ENCODE data around the gene NEK1.
"Not testable (repeated sequence)": the region's sequence is repeated elsewhere in the genome, so short reads cannot be mapped to it uniquely, and the experiment has no call there.

The NEK1 gene

DNA sequence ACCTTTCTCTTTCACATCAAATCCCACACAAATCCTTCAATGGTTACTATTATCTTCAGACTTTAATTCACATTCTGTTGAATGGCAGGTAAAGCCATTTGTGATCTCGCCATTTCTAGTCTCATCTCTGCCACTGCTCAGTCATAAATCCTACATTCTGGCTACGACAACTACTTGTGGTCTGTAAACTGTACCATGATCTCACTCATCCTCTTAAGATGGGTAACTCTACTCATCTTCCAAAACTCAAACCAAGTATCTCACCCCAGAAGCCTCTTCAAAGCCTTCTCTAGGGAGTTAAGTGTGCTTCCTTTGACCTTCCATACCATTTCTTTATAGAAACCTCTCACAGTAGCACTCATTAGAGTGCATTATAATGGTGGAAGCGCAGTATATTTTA, 101.8 kb downstream of the NEK1 start:
- no peak overlapping the region for H3K4me3 ChIP-seq (ENCODE audit: low read depth, low read length)

- no peak overlapping the region for H3K4me3 ChIP-seq (ENCODE audit: low read depth, low read length)
Measured at GRCh38 chr4:169506903-169507302, 105.5 kb downstream of the NEK1 start.

DNA sequence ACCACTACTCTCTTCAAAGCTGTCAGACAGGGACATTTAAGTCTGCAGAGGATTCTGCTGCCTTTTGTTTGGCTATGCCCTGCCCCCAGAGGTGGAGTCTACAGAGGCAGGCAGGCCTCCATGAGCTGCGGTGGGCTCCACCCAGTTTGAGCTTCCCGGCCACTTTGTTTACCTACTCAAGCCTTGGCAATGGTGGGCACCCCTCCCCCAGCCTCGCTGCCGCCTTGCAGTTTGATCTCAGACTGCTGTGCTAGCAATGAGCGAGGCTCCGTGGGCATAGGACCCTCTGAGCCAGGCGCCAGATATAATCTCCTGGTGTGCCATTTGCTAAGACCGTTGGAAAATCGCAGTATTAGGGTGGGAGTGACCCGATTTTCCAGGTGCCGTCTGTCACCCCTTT, 112.5 kb downstream of the NEK1 start:
- H3K4me3 ChIP-seq (ENCODE audit: low read depth, low read length), result not testable (repeated sequence)

- H3K4me3 ChIP-seq (ENCODE audit: low read depth, low read length), result not testable (repeated sequence)
Measured at GRCh38 chr4:169494234-169494633, 118.1 kb downstream of the NEK1 start.

GRCh38 chr4:169493164-169493524, 119.2 kb downstream of the NEK1 start:
- no peak overlapping the region for H3K4me3 ChIP-seq (ENCODE audit: low read depth, low read length)

DNA sequence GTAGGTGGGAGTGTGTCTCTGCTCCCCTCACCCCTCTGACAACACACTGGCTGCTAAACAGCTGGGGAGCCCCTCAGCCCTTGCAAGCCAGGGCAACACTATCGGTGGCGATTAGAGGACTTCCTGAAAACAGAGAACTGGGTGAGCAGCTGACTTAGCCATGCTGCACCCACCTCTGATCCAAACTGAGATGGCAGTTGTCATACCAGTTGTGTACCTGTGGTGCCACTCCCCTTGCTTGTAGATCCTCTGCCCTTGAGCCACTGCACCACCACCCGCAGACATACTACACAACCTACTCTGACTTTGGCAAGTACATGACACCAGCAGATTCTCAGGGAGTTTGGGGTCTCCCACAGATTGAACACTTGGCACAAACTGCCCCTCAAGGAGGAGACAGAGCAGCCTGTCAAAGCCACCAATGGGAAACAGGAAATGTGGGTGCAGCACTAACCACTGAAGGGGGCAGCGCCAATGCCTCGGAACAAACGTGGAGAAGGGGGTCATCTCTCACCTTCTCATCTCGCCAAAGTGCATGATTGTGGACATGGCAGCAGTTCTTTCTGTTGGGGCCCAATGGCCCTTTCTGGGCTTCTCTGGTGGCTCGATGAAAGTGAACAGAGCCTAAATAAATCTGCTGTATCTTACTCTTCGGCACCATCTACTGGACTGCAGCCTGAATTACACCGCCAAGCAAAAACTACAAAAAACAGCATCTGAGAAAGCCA, 119.8 kb downstream of the NEK1 start:
- H3K4me3 ChIP-seq (ENCODE audit: low read depth, low read length), result no peak overlapping the region

DNA sequence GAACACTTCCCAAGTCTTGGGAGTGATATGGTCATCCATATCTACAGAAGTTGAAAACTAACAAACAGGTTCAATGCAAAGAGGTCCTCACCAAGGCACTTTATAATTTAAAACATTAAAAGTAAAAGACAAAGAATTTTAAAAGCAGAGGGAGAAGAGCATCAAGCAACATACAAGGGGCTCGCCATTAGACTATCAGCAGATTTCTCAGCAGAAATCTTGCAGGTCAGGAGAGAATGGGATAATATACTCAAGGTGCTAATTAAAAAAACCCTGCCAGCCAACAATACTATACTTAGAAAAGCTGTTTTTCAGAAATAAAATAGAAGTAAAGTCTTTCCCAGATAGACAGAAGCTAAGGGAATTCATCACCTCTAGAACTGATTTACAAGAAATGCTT, 121.2 kb downstream of the NEK1 start:
- no peak overlapping the region for H3K4me3 ChIP-seq (ENCODE audit: low read depth, low read length)

- no peak overlapping the region for H3K4me3 ChIP-seq (ENCODE audit: low read depth, low read length)
Measured at GRCh38 chr4:169489306-169489705, 123.1 kb downstream of the NEK1 start.

- H3K4me3 ChIP-seq (ENCODE audit: low read depth, low read length), result no peak overlapping the region
Measured at GRCh38 chr4:169485791-169486742, 126.3 kb downstream of the NEK1 start.

GRCh38 chr4:169485086-169485485, 127.3 kb downstream of the NEK1 start:
- H3K4me3 ChIP-seq (ENCODE audit: low read depth, low read length), result no peak overlapping the region

- H3K4me3 ChIP-seq (ENCODE audit: low read depth, low read length), result no peak overlapping the region
Measured at GRCh38 chr4:169484485-169484884, 127.9 kb downstream of the NEK1 start.

DNA sequence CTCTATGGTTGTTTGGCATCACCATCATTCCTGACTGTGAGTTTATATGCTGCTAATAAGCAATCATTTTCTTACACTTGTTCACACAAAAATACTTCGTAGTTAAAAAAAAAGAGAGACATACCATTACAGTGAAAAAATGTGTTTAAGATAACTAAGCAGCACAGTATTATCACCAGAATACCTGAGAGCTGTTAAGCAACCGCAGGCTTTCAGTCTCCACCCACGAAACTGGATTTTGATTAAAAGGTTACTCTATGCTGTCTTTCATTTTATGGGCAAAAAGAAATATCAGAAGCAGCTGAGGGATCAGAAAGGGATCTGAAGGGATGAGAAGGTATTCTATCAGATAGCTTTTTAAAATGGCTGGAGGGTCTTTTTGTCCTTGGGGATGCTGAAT, 148.3 kb downstream of the NEK1 start:
- H3K4me3 ChIP-seq (ENCODE audit: low read depth, low read length), result no peak overlapping the region

DNA sequence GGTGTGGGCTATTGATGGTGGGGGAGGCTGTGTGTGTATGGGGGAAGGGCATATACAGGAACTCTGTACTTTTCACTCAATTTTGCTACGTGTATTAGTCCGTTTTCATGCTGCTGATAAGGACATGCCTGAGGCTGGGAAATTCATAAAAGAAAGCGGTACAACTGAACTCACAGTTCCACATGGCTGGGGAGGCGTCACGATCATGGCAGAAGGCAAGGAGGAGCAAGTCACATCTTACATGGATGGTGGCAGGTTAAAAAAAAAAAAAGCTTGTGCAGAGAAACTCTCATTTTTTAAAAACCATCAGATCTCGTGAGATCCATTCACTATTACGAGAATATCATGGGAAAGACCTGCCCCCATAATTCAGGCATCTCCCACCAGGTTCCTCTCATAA, 152.3 kb downstream of the NEK1 start:
- H3K4me3 ChIP-seq (ENCODE audit: low read depth, low read length), result no peak overlapping the region

DNA sequence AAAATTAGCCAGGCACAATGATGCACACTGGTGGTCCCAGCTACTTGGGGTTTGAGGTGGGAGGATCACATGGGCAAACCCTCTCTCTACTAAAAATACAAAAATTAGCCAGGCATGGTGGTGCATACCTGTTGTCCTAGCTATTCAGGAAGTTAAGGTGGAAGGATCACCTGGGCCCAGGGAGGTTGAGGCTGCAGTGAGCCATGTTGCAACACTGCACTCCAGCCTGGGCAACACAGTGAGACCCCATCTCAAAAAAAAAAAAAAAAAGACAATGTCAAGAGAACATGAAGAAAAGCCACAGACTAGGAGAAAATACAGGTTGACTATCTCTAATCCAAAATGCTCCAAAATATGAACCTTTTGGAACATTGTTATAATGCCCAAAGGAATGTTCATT, 153.8 kb downstream of the NEK1 start:
- H3K4me3 ChIP-seq (ENCODE audit: low read depth, low read length), result no peak overlapping the region

DNA sequence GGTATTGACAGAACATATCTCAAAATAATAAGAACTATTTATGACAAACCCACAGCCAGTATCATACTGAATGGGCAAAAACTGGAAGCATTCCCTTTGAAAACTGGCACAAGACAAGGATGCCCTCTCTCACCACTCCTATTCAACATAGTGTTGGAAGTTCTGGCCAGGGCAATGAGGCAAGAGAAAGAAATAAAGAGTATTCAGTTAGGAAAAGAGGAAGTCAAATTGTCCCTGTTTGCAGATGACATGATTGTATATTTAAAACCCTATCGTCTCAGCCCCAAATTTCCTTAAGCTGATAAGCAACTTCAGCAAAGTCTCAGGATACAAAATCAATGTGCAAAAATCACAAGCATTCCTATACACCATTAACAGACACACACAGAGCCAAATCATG, 159.7 kb downstream of the NEK1 start:
- not testable (repeated sequence) for H3K4me3 ChIP-seq (ENCODE audit: low read depth, low read length)

DNA sequence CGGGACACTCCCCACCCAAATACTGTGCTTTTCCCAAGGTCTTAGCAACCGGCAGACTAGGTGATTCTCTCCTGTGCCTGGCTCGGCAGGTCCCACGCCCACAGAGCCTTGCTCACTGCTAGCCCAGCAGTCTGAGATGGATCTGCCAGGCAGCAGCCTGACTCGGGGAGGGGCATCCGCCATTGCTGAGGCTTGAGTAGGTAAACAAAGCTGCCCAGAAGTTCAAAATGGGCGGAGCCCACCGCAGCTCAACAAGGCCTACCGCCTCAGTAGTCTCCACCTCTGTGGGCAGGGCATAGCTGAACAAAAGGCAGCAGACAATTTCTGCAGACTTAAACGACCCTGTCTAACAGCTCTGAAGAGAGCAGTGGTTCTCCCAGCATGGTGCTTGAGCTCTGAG, 163.4 kb downstream of the NEK1 start:
- not testable (repeated sequence) for H3K4me3 ChIP-seq (ENCODE audit: low read depth, low read length)

DNA sequence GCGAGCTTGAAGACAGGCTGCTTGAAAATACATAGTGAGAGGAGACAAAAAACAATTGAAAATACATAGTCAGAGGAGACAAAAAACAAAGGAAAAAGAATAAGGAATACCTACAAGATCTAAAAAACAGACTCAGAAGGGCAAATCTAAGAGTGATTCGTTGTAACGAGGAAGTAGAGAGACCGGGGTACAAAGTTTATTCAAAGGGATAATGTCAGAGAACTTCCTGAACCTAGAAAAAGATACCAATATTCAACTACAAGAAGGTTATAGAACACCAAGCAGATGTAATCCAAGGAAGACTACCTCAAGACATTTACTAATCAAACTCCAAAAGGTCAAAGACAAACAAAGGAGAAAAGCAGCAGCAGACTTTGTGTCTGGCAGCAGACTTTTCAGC, 165.6 kb downstream of the NEK1 start:
- H3K4me3 ChIP-seq (ENCODE audit: low read depth, low read length), result no peak overlapping the region

DNA sequence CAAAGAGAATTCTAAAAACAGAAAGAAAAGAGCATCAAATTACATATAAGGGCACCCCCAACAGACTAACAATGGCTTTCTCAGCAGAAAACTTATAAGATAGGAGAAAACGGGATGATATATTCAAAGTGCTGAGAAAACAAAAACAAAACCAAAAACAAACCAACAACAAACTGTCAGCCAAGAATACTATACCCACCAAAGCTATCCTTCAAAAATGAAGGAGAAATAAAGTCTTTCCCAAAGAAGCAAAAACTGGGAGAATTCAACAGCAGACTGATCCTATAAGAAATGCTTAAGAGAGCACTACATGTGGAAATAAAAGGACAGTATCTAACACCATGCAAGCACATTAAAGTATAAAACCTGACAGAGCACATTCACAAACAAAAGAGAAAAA, 168.6 kb downstream of the NEK1 start:
- H3K4me3 ChIP-seq (ENCODE audit: low read depth, low read length), result no peak overlapping the region

DNA sequence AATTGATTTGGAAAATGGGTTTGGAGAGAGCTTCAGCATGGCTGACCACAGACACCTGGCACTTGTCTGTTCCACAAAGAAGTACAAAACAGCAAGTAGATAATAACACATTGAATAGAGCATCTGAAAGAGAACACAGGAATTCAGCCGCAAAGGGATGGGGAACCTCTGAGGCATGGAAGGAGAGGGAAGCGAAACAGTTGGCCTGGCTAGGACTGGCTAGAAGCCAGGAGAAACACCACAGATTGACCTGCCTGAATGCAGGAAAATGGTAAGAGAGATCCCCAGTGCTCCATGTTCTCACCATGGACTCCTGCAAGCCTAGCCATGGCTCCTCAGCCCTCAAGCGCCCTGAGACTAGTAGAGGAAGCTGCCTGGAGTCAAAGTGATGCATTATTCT, 171.9 kb downstream of the NEK1 start:
- H3K4me3 ChIP-seq (ENCODE audit: low read depth, low read length), result no peak overlapping the region

GRCh38 chr4:169439244-169439643, 173.1 kb downstream of the NEK1 start:
- no peak overlapping the region for H3K4me3 ChIP-seq (ENCODE audit: low read depth, low read length)

DNA sequence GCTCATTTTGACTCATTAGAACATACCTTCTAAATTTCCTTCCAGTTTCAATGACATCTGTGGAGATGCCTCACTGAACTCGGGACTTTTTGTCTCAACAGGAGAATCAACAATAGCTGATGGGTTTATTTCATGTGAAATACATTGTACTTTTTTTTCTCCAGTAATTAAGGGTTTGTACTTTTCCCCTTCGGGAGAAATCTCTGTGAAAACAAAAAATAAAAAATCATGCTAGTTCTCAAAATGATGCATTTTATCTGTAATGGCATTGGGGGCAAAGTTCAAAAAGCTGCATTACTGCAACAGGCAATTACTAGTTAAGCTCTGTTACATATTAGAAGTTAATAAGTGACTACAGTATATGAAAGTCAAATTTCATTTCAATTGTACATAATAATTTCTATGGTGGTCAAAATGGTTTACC, 174.3 kb downstream of the NEK1 start:
- no peak overlapping the region for H3K4me3 ChIP-seq (ENCODE audit: low read depth, low read length)

DNA sequence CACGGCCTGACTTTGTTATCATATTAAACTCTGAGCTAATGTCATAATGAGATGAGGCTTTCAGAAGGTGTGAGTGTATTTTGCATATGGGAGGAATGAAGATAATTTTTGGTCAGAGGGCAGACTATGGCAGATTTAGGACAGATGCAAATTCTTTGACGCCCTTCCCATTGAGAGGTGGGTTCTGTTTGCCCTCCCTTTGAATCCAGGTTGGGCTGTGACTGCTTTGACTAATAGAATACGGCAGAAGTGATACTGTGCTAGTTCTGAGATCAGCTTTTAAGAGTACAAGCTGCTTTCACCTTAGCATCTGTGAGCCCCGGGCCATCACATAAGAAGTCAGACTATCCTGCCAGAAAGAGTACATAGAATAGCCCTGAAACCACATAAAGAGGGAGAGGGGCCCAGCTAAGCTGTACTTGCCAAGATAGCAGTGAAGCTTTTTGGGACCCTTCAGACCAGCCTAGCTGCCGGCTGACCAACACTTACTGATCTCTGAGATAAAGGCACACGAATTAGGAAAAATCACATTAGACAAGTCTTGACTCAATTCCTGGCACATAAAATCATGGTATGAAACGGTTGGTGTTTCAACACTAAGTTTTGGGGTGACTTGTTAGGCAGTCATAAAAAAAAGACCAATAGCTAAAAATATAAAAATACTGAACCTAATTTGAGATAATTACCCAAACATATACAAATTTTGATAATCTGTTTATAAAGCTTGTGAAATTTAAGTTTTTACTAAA, 174.9 kb downstream of the NEK1 start:
- H3K4me3 ChIP-seq (ENCODE audit: low read depth, low read length), result no peak overlapping the region

Measured in iPS-11a (cell line).